GM12878 (cell line): Measurements from ENCODE around the gene MACROD2. TPM values are rescaled to one million over a fixed set of nuclear protein-coding genes. Genes with fewer than 3 reads are reported as not detected.

Source experiments
- ATAC-seq: fragments of 200-7000 bp; cut with Tn5 transposase; 3 replicates; pipeline ENCODE4 v1.9.1; 2020; ENCODE audit warnings: mild to moderate bottlenecking, moderate library complexity
- BruUV-seq: library from RNA; stranded (reverse); fragments of 400-500 nt; replicated peaks from 2 replicates; lab custom pipeline; 2021; lab: Mats Ljungman, UMichigan
- CTCF ChIA-PET: fragments of 300-600 bp; sonication (Branson Sonifier 250); formaldehyde crosslinking; extraction: SDS; loops from one replicate; lab custom pipeline; 2021; ENCODE audit warnings: inconsistent platforms; lab: Yijun Ruan, JAX
- POLR2A ChIA-PET: fragments of 350-600 bp; formaldehyde crosslinking; extraction: SDS; loops from one replicate; lab custom pipeline; 2021; ENCODE audit warnings: inconsistent platforms; lab: Charles Lee
- RAD21 ChIA-PET: fragments of 300-600 bp; sonication (Branson Sonifier 250); formaldehyde crosslinking; loops from one replicate; lab custom pipeline; 2023; ENCODE audit warnings: antibody characterized with exemption; ENCODE audit not compliant: unreplicated experiment; lab: Charles Lee
- SMC1A ChIA-PET: fragments of 300-600 bp; sonication (Branson Sonifier 250); formaldehyde crosslinking; loops from one replicate; lab custom pipeline; 2023; ENCODE audit not compliant: unreplicated experiment, uncharacterized antibody; lab: Charles Lee
- DNase-seq: peaks from one replicate; pipeline ENCODE4 v3.0.0-alpha.2; 2011; ENCODE audit warnings: low read depth, low spot score
- FAIRE-seq: peaks from 3 replicates; lab custom pipeline; 2011; peaks lifted over from hg19 to GRCh38; lab: Jason Lieb, UNC
- H2AFZ ChIP-seq: 2 replicates; pipeline ENCODE4 v1.6.0; 2011; ENCODE audit warnings: low read depth, low read length, control low read depth; ENCODE audit not compliant: control insufficient read depth
- H3K27ac ChIP-seq: 2 replicates; pipeline ENCODE4 v1.5.1; 2011; ENCODE audit warnings: control low read depth; ENCODE audit not compliant: control insufficient read depth, insufficient read depth
- H3K27me3 ChIP-seq, 2 experiments: replicated peaks in 1 of 2; 2 replicates each; pipeline versions ENCODE4 v1.6.0 to v1.6.1; 2011; ENCODE audit warnings: low read length in 1 of 2; ENCODE audit not compliant: control insufficient read depth in 2 of 2, insufficient read depth in 2 of 2
- H3K36me3 ChIP-seq, 2 experiments: 2 replicates each; pipeline ENCODE4 v1.5.1; 2011; ENCODE audit warnings: low read length in 1 of 2; ENCODE audit not compliant: control insufficient read depth in 2 of 2, insufficient read depth in 2 of 2
- H3K4me1 ChIP-seq: 2 replicates; pipeline ENCODE4 v1.6.1; 2011; ENCODE audit warnings: mild to moderate bottlenecking, low read length, moderate library complexity, mixed read lengths; ENCODE audit not compliant: control insufficient read depth, insufficient read depth
- H3K4me2 ChIP-seq: 2 replicates; pipeline ENCODE4 v1.6.0; 2011; ENCODE audit warnings: control low read depth; ENCODE audit not compliant: control insufficient read depth, insufficient read depth
- H3K4me3 ChIP-seq: fragments of 200-600 bp; sonication (generic); 2 replicates; pipeline ENCODE4 v1.5.1; 2016
- H3K79me2 ChIP-seq: 2 replicates; pipeline ENCODE4 v1.6.0; 2011; ENCODE audit warnings: low read length; ENCODE audit not compliant: control insufficient read depth, insufficient read depth
- H3K9ac ChIP-seq: 2 replicates; pipeline ENCODE4 v1.8.0; 2011; ENCODE audit warnings: low read length, control low read depth, mixed read lengths; ENCODE audit not compliant: control insufficient read depth, insufficient read depth
- H3K9me3 ChIP-seq: replicated peaks from 3 replicates; pipeline ENCODE4 v1.5.1; 2011; ENCODE audit warnings: mild to moderate bottlenecking, low read length; ENCODE audit not compliant: control insufficient read depth, insufficient read depth
- H4K20me1 ChIP-seq: 2 replicates; pipeline ENCODE4 v1.6.0; 2011; ENCODE audit not compliant: control insufficient read depth, insufficient read depth
- ATF2 ChIP-seq: IDR thresholded peaks from 2 replicates; pipeline ENCODE4 v1.6.1; 2012; ENCODE audit warnings: low read length, inconsistent platforms
- IKZF1 ChIP-seq: fragments of 450-650 bp; conservative IDR thresholded peaks from 2 replicates; pipeline ENCODE4 v1.6.1; 2017; ENCODE audit warnings: antibody characterized with exemption, mild to moderate bottlenecking
- IKZF2 ChIP-seq, 2 experiments: fragments of 450-650 bp; IDR thresholded peaks; 2 replicates each; pipeline ENCODE4 v1.6.1; 2017; ENCODE audit warnings: mild to moderate bottlenecking in 2 of 2, moderate library complexity in 2 of 2
- KAT2A ChIP-seq: conservative IDR thresholded peaks from 2 replicates; pipeline ENCODE4 v1.6.1; 2011; ENCODE audit warnings: low read depth, low read length; ENCODE audit not compliant: control insufficient read depth
- MLLT1 ChIP-seq: fragments of 450-650 bp; IDR thresholded peaks from 2 replicates; pipeline ENCODE4 v1.6.1; 2016; ENCODE audit warnings: mild to moderate bottlenecking
- RELB ChIP-seq: fragments of 450-650 bp; IDR thresholded peaks from 2 replicates; pipeline ENCODE4 v1.6.1; 2017; ENCODE audit warnings: low read depth, mild to moderate bottlenecking, moderate library complexity
- SPI1 ChIP-seq: IDR thresholded peaks from 2 replicates; pipeline ENCODE4 v1.6.1; 2011; ENCODE audit warnings: low read depth, mild to moderate bottlenecking, low read length, moderate library complexity, borderline replicate concordance; ENCODE audit not compliant: insufficient read depth
- WGBS: methylation state at CpG from one replicate; pipeline ENCODE4 v1.1.6; 2016; ENCODE audit warnings: low lambda C conversion rate; ENCODE audit not compliant: insufficient replicate concordance, insufficient coverage; ENCODE audit errors: missing lambda C conversion rate; 5-methylcytosine and 5-hydroxymethylcytosine counted together
- in situ Hi-C: fragments of 300-500 bp; cut with MboI; formaldehyde crosslinking; loops from 9 replicates; pipeline ENCODE4 v1.14.3; 2018; ENCODE audit warnings: mixed read lengths
- intact Hi-C: fragments of 100-400 bp; cut with micrococcal nuclease; formaldehyde crosslinking; loops from one replicate; pipeline ENCODE4 v1.14.2; 2022; ENCODE audit not compliant: unreplicated experiment
- polyA plus RNA-seq, 11 experiments: library from polyadenylated mRNA; depleted of rRNA in 4 of 11; unstranded in 6 of 11; stranded (reverse) in 5 of 11; fragments of >200 nt; fragmentation: Nextera tagmentation in 4 of 11; fragmentation: Illumina TruSeq in 1 of 11; extraction: Ambion mirVana in 4 of 11; extraction: Trizol in 1 of 11; gene quantifications; 1 replicate in 1 of 11; 2 replicates in 10 of 11; pipeline versions ENCODE4 v1.2.1 to v1.2.3, GENCODE V29; 2011 to 2016; ENCODE audit warnings: inconsistent platforms in 2 of 11, missing spikeins in 2 of 11, low read depth in 1 of 11
- total RNA-seq, 4 experiments: library from RNA; depleted of rRNA in 3 of 4; stranded (reverse); fragments of >200 nt in 3 of 4; fragmentation: Illumina TruSeq in 1 of 4; extraction: Trizol in 1 of 4; gene quantifications; 2 replicates each; pipeline versions ENCODE4 v1.2.1 to v1.2.3, GENCODE V29; 2013 to 2021

Gene MACROD2
- total and polyA plus RNA-seq, 10 of the 15 experiments (the other 5 are each of a cell fraction or from before 2014, with no cell fraction given) = 1.1 to 21.5 (median 2.2) TPM

- ChIA-PET RAD21 (interaction anchor here (1.4 to 1.6 kb wide), 2 partner anchors 15 to 91 kb away, joined by 4 read pairs; no protein-coding TSS in a partner anchor), CTCF (interaction anchor here (1.5 kb wide), 1 partner anchor 45 kb away, joined by 4 read pairs; no protein-coding TSS in a partner anchor), SMC1A (interaction anchor here (1.0 to 2.2 kb wide), 5 partner anchors 9 to 198 kb away, joined by 3 to 5 read pairs (median 4); no protein-coding TSS in a partner anchor), POLR2A (interaction anchor here (0.9 kb wide), 1 partner anchor 9 kb away, joined by 3 read pairs; no protein-coding TSS in a partner anchor)
- H3K4me1 ChIP-seq = no peaks in the 10 kb centered on the region
- intact Hi-C loops (no loop called here), in situ Hi-C loops (no loop called here)
- no peaks in the 10 kb centered on the region for H3K27me3 ChIP-seq
- BruUV-seq = no TSS peak
- H3K9me3 ChIP-seq = peaks cover 8% of the 10 kb centered on the region; the same call in 2 of the 3 replicates
- TF ChIP-seq MLLT1 (no peak), KAT2A (no peak), IKZF1 (peak; percentile 61), RELB (peak; percentile 55), ATF2 (no peak), SPI1 (peak; percentile 66; the same call in 1 of the 2 replicates), IKZF2 (IDR thresholded peaks at IDR 0.05) (peak; percentile 65 to 67; a peak in 3 of 4 replicates)
- WGBS = 53% methylated on average over 1 of the region's 1 CpG
- H3K79me2 ChIP-seq = peaks cover 18% of the 10 kb centered on the region
- H3K9ac ChIP-seq = no peak overlapping the region
- H4K20me1 ChIP-seq = no peaks in the 10 kb centered on the region
- H3K27ac ChIP-seq = no peak overlapping the region
- H3K4me3 ChIP-seq = peak overlapping the region; percentile 5; the same call in 1 of the 2 replicates
- no peaks in the 10 kb centered on the region; a peak in 1 of 4 replicates for H3K36me3 ChIP-seq
- peak; percentile 37 for ATAC-seq
- FAIRE-seq = no peak
- no peak for DNase-seq
- peak overlapping the region; percentile 8; the same call in 1 of the 2 replicates for H3K4me2 ChIP-seq
- no peak overlapping the region for H2AFZ ChIP-seq
These were observed 1982.4 kb downstream of the MACROD2 start for GRCh38 chr20:15977758-15978157.
